ENCODE data around the gene DNM2. TPM values are rescaled to one million over a fixed set of nuclear protein-coding genes. Genes with fewer than 3 reads are reported as not detected.

DNM2 gene
- total RNA-seq, 1 experiment from 2014 or later, result 131 TPM

DNA sequence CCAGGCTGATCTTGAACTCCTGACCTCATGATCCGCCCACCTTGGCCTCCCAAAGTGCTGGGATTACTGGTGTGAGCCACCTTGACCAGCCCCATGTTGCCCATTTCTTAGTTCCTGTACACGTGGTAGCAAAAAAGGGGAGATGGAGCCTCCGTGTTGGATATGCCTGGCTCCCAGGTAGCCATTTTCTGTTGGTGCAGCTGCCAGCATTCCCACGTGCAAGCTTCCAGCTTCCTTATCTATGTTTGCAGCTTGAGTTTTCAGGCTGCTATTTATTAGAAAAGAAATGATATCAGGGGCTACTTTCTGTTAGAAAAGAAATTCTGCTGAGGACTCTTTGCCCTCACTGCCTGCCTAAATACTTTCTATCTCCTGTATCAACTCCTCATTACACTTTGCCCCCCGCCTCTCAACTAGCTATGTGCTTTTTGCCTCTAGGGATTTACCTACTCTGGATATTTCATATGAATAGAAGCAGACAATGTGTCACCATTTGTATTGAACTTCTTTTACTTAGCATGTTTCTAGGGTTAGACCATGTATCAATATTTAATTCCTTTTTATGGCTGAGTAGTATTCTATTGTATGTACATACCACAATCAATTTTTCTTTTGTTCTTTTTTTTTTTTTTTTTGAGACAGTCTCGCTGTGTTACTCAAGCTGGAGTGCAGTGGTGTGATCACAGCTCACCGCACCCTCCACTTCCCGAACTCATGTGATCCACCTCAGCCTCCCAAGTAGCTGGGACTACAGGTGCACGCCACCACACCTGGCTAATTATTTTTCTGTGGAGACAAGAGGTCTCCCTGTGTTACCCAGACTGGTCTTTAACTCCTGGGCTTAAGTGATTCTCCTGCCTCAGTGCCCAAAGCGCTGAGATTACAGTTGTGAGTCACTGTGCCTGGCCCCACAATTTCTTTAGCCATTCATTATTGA lies 121.5 kb downstream of the DNM2 start (continued):
- TF ChIP-seq, protein P1, sequence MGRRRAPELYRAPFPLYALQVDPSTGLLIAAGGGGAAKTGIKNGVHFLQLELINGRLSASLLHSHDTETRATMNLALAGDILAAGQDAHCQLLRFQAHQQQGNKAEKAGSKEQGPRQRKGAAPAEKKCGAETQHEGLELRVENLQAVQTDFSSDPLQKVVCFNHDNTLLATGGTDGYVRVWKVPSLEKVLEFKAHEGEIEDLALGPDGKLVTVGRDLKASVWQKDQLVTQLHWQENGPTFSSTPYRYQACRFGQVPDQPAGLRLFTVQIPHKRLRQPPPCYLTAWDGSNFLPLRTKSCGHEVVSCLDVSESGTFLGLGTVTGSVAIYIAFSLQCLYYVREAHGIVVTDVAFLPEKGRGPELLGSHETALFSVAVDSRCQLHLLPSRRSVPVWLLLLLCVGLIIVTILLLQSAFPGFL (CRISPR knock-in tag; IDR thresholded peaks at IDR 0.05; ENCODE audit: borderline replicate concordance), result no peak
- TF ChIP-seq NR3C1 (CRISPR knock-in tag; conservative IDR thresholded peaks at IDR 0.05; ENCODE audit: low read depth) (no peak), ETV6 (CRISPR knock-in tag; IDR thresholded peaks at IDR 0.05) (no peak), CREB1 (CRISPR knock-in tag; IDR thresholded peaks at IDR 0.05) (no peak), FOXJ3 (CRISPR knock-in tag; IDR thresholded peaks at IDR 0.05; ENCODE audit: borderline replicate concordance) (no peak), ZNF232 (CRISPR knock-in tag; IDR thresholded peaks at IDR 0.05) (no peak), GABPB1 (CRISPR knock-in tag; IDR thresholded peaks at IDR 0.05) (no peak), ZNF416 (CRISPR knock-in tag; IDR thresholded peaks at IDR 0.05) (no peak)
- TF ChIP-seq, protein P2, sequence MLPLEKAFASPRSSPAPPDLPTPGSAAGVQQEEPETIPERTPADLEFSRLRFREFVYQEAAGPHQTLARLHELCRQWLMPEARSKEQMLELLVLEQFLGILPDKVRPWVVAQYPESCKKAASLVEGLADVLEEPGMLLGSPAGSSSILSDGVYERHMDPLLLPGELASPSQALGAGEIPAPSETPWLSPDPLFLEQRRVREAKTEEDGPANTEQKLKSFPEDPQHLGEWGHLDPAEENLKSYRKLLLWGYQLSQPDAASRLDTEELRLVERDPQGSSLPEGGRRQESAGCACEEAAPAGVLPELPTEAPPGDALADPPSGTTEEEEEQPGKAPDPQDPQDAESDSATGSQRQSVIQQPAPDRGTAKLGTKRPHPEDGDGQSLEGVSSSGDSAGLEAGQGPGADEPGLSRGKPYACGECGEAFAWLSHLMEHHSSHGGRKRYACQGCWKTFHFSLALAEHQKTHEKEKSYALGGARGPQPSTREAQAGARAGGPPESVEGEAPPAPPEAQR (CRISPR knock-in tag; IDR thresholded peaks at IDR 0.05), result no peak
- TF ChIP-seq, protein P3, sequence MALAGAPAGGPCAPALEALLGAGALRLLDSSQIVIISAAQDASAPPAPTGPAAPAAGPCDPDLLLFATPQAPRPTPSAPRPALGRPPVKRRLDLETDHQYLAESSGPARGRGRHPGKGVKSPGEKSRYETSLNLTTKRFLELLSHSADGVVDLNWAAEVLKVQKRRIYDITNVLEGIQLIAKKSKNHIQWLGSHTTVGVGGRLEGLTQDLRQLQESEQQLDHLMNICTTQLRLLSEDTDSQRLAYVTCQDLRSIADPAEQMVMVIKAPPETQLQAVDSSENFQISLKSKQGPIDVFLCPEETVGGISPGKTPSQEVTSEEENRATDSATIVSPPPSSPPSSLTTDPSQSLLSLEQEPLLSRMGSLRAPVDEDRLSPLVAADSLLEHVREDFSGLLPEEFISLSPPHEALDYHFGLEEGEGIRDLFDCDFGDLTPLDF (CRISPR knock-in tag; IDR thresholded peaks at IDR 0.05), result no peak
- TF ChIP-seq, protein P4, sequence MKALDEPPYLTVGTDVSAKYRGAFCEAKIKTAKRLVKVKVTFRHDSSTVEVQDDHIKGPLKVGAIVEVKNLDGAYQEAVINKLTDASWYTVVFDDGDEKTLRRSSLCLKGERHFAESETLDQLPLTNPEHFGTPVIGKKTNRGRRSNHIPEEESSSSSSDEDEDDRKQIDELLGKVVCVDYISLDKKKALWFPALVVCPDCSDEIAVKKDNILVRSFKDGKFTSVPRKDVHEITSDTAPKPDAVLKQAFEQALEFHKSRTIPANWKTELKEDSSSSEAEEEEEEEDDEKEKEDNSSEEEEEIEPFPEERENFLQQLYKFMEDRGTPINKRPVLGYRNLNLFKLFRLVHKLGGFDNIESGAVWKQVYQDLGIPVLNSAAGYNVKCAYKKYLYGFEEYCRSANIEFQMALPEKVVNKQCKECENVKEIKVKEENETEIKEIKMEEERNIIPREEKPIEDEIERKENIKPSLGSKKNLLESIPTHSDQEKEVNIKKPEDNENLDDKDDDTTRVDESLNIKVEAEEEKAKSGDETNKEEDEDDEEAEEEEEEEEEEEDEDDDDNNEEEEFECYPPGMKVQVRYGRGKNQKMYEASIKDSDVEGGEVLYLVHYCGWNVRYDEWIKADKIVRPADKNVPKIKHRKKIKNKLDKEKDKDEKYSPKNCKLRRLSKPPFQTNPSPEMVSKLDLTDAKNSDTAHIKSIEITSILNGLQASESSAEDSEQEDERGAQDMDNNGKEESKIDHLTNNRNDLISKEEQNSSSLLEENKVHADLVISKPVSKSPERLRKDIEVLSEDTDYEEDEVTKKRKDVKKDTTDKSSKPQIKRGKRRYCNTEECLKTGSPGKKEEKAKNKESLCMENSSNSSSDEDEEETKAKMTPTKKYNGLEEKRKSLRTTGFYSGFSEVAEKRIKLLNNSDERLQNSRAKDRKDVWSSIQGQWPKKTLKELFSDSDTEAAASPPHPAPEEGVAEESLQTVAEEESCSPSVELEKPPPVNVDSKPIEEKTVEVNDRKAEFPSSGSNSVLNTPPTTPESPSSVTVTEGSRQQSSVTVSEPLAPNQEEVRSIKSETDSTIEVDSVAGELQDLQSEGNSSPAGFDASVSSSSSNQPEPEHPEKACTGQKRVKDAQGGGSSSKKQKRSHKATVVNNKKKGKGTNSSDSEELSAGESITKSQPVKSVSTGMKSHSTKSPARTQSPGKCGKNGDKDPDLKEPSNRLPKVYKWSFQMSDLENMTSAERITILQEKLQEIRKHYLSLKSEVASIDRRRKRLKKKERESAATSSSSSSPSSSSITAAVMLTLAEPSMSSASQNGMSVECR (CRISPR knock-in tag; IDR thresholded peaks at IDR 0.05; ENCODE audit: borderline replicate concordance), result no peak
- TF ChIP-seq, protein P5, sequence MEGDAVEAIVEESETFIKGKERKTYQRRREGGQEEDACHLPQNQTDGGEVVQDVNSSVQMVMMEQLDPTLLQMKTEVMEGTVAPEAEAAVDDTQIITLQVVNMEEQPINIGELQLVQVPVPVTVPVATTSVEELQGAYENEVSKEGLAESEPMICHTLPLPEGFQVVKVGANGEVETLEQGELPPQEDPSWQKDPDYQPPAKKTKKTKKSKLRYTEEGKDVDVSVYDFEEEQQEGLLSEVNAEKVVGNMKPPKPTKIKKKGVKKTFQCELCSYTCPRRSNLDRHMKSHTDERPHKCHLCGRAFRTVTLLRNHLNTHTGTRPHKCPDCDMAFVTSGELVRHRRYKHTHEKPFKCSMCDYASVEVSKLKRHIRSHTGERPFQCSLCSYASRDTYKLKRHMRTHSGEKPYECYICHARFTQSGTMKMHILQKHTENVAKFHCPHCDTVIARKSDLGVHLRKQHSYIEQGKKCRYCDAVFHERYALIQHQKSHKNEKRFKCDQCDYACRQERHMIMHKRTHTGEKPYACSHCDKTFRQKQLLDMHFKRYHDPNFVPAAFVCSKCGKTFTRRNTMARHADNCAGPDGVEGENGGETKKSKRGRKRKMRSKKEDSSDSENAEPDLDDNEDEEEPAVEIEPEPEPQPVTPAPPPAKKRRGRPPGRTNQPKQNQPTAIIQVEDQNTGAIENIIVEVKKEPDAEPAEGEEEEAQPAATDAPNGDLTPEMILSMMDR (IDR thresholded peaks at IDR 0.05), result no peak

DNA sequence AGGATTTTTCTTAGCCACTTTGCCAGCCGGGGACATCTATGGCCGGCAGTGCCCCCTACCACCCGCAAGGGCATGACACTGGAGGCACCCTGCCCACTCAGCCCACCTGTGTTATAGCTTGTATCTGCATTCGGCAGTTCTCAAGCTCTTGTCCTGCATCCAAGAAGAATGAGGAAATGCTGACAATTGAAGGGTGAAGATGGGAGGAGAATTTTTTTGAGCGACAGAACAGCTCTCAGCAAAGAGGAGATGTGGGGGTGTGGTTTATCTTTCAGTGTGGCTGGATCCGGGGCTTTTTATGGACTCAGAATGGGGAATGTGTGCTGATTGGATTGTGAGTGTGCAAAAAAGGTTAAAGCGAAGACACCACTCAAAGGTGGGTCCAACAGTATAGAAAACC lies 124.9 kb downstream of the DNM2 start:
- Mint-ChIP-seq H3K36me3 (no peaks in the 10 kb centered on the region), H3K27ac (no peak overlapping the region), H3K27me3 (ENCODE audit: low read depth) (peaks cover 23% of the 10 kb centered on the region), H3K9me3 (peaks cover 24% of the 10 kb centered on the region), H3K4me3 (no peak overlapping the region), H3K4me1 (peaks cover 4% of the 10 kb centered on the region; the same call in 1 of the 2 replicates)
- DNase-seq (ENCODE audit: low spot score) (no peak), ATAC-seq (no peak)
- POLR2A ChIA-PET, result no interaction called here
- CTCF ChIA-PET, result interaction anchor here (1.3 to 3.0 kb wide), 3 partner anchors 16 to 22 kb away, joined by 5 to 23 read pairs (median 10); no protein-coding TSS in a partner anchor
- TF ChIP-seq ZNF396 (CRISPR knock-in tag; IDR thresholded peaks at IDR 0.05; ENCODE audit: borderline replicate concordance), result no peak
- no peak for TF ChIP-seq FOXK1 (CRISPR knock-in tag; IDR thresholded peaks at IDR 0.05)
- TF ChIP-seq MYBL2 (CRISPR knock-in tag; IDR thresholded peaks at IDR 0.05), result no peak
- TF ChIP-seq CREM (CRISPR knock-in tag; IDR thresholded peaks at IDR 0.05), result no peak
- no peak for TF ChIP-seq ZNF423 (CRISPR knock-in tag; IDR thresholded peaks at IDR 0.05)
- TF ChIP-seq, protein P6, sequence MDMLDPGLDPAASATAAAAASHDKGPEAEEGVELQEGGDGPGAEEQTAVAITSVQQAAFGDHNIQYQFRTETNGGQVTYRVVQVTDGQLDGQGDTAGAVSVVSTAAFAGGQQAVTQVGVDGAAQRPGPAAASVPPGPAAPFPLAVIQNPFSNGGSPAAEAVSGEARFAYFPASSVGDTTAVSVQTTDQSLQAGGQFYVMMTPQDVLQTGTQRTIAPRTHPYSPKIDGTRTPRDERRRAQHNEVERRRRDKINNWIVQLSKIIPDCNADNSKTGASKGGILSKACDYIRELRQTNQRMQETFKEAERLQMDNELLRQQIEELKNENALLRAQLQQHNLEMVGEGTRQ (CRISPR knock-in tag; IDR thresholded peaks at IDR 0.05), result no peak
- TF ChIP-seq GTF2I (CRISPR knock-in tag; conservative IDR thresholded peaks at IDR 0.05), result no peak
- TF ChIP-seq KAT7 (CRISPR knock-in tag; IDR thresholded peaks at IDR 0.05; ENCODE audit: borderline replicate concordance), result no peak
- TF ChIP-seq RORB (CRISPR knock-in tag; IDR thresholded peaks at IDR 0.05), result no peak
- no peak for TF ChIP-seq CBFB (CRISPR knock-in tag; IDR thresholded peaks at IDR 0.05; ENCODE audit: low read depth)
- TF ChIP-seq IRF2 (CRISPR knock-in tag; IDR thresholded peaks at IDR 0.05; ENCODE audit: borderline replicate concordance, low read depth), result no peak
- no peak for TF ChIP-seq NR3C1 (CRISPR knock-in tag; conservative IDR thresholded peaks at IDR 0.05; ENCODE audit: low read depth)
- TF ChIP-seq GRHL2 (CRISPR knock-in tag; IDR thresholded peaks at IDR 0.05; ENCODE audit: insufficient replicate concordance, severe bottlenecking), result no peak
- TF ChIP-seq NFYB (CRISPR knock-in tag; conservative IDR thresholded peaks at IDR 0.05; ENCODE audit: low read depth), result no peak
- no peak for TF ChIP-seq FOXJ3 (CRISPR knock-in tag; IDR thresholded peaks at IDR 0.05; ENCODE audit: borderline replicate concordance)

Measured in WTC11 (cell line).